ENCODE data around the gene RADIL.

The RADIL gene

DNA sequence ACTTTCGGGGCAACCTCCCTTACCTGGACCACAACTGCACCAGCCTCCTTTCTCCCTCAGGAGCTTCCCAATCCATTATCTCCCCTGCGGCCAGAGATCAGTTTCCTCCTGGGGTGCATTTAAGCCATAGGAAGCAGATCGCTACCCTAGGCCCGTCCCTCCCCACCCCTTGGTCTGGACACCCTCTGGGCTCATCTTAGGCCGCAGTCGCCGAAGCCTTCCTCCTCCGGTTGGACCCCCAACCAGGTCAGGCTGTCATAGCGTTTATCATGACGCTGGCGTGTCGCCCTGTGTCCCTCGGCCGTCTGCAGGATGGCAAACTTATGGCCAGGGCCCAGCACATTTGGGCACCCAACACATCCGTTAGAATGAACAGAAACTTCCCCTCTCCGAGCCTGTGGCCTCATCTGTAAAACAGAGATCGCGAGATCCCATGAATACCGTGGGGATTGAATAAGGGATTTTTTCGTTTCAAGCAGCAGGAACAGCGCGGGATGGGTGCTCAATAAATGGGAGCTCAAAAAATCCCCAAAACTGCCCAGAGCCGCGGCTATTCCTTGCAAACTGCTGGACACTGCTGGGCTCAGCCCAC, 108.8 kb downstream of the RADIL start:
- DNase-seq = no peak

DNA sequence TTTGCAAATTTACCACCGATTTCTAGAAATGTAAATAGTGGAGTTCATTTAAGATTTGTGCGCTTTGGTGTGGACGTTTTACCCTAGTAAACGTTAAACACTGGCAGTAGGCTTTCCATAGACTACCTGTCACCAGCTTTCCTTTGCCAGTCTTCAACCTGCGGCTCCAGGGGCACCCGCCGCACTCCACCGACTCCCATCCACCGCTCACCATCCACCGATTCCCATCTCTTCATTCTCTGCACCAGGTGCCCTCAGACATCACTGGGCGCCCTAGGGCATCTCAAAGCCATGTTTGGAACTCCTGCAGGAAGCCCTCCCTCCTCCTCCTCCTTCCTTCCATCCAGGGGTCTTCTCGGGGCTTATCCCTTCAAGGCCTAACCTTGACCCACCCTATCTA, 109.5 kb downstream of the RADIL start:
- no peak for DNase-seq

DNA sequence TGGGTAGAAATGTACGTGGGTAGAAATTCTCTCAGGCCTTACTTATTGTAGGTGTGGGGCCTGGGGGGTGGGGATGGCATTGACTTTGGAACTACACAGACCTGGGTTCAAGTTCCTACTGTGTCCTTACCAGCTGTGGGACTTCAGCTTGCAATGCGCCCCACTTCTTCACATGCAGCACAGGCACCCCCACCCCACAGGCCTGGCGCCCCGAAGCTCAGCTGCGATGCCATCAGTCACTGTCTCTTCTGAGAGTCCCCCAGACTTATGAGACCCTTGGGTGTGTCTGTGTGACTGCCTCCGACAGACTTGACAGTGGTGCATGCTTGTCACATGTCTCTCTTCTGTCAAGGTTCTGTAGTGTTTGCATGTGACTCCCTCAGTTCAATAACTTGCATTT, 111.2 kb downstream of the RADIL start:
- DNase-seq = no peak

DNA sequence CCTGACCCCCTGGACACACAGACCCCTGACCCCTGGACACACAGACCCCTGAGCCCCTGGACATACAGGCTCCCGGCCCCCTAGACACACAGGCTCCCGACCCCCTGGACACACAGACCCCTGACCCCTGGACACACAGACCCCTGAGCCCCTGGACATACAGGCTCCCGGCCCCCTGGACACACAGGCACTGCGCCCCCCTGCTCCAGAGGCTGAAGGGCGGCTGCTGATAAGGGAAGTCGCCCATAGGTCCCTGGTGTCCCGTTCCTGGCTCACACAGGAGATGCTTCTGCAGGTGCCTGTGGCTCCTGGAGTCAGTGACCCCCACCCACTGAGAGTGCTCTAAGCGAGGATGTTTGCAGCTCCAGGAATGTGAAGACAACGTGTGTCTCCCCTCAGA, 111.8 kb downstream of the RADIL start:
- DNase-seq = no peak

DNA sequence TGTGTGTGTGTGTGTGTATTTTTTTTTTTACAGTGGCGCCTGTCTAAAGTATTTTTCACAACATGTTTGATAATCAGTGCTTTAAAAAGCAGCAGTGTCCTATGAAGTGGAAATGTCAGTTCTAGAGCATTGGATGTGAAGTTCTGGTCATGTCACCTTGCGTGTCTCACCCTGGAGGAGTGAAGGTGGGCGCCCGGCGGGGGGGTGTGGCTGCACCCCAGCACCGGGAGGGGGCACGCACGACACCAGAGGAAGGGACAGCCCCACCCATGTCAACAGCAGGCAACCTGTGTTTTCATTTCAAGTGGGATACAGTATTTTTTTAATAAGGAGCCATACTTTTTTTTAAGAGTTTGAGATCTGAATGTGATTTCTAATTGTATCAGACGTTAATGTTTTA, 112.6 kb downstream of the RADIL start:
- DNase-seq = no peak

DNA sequence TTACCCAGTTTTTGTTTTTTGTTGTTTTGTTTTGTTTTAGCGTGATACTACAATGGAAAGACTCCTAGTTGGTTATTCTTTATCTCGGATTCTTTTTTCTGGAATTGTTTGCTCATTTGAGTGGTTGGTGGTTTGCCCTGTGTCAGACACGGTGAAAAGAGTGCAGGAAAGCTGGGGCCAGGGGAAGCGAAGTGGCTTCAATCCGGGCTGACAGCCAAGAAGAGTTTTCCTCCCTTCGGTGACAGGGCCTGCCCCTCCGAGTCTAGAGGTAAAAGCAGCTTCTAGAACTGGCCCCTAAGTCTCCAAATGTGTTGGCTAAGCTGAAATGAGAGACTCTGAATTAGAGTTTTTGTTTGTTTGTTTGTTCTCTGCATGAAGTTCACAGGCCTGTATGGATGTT, 113.8 kb downstream of the RADIL start:
- DNase-seq = no peak

DNA sequence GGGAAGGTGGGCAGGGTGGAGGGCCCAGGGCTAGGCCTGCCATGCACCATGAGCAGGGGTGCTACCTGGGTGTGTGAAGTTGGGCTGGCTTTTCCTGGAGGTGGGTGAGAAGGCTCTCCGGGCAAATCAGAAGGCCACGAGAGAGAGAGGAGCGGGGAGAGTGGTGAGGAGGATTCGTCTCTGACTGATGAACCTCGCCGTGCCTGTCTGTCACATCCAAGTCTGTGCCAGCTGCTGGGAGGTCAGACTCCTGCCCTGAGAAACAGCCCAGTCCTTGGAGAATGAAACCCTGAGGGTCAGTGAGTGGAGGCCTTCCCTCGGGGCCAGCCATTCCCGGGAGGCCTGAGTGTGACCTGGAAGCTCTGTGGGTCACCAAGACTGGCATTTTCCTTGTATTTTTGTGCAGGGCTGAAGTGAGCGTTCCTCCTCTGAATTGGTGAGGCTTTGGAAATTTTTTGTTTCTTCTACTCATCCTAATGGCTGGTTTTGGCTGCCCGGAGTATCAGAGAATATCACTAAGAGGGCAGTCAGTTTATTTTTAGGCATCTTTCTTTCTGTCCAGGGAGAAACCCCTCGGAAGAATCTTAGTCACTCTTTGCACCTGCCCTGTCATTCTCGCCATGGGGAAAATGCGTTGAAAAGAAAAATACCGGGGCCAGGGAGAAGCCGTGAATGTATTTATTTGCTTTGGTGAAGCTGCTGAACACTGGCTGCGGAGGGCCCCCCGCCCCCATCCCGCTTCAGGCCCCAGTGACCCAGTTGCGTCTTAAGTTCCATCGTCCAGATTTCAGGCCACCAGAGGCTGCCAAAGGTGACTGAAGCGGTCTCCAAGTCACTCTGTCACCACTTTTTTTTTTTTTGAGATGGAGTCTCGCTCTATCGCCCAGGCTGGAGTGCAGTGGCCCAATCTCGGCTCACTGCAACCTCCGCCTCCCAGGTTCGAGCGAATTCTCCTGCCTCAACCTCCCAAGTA, 114.6 kb downstream of the RADIL start:
- no peak for DNase-seq

DNA sequence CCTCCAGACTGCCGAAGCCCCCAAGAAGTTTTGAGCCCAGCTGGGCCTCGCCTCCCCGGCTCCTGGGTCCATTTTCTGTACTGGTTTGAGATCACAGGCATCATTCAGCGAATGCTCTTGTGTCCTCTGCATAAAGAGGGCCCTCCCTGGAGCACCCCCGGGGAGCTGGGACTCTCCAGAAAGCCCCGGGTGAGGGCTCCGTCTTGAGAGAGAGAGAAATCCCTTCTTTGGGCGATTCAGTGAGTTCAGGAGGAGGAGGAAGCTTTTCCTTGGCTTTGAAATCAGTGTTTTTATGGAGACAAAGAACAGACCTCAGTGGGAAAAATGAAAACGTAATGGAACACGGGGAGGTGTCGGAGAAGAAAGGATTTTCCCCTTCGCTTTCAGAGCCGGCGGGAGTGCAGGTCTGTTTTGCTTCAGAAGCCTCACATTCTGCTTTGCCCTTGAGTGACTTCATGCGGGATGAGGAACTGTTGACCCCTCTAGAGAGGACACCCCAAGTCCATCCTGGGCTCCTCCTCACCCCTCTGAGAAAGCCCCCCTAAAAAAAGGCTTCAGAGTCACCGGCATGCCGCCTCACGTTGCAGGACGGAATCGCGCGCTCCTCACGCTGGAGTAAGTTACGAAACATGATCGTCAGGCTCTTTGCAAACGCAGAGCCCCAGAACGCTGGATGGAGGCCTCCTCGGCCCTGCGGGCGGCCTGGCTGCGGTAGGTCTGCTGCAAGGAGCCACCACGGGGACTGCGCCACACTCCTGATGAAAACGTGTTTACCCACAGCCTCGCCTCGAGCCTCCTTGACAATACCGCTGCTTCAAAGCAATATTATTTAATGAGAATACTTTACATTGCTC, 116.6 kb downstream of the RADIL start:
- no peak for DNase-seq

DNA sequence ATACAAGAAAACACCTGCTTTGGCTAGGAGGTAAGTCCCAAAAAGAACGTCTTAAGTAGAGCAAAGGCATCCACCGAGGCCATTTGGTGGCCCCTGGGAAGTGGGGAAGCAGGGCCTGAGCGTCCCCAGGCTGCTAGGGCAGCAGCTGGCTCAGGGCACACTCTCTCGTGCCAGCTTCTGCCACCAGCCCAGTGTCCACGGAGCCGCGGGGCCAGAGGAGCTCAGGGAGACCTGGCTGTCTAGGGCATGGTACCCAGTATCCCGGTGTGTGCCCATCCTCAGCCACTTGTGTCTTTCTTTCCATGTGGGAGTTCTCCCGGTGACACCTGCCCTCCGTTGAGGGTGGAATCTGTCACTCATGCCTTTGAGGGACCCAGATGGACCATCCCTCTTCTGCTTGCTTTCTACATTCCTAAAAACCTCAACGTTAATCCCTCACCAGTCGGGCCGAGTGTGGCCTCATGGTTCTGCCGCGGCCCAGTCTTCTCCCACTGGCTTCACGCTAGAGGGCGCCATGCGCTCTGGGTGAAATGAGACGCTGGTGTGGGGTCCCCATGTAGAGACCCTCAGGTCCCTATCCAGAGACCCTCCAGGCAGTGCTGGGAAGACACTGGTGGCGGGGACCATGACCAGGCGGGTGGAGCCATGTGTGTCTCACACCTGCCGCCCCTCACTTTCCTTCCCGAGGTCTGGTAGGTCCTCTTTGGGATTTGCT, 117.6 kb downstream of the RADIL start:
- DNase-seq = no peak

DNA sequence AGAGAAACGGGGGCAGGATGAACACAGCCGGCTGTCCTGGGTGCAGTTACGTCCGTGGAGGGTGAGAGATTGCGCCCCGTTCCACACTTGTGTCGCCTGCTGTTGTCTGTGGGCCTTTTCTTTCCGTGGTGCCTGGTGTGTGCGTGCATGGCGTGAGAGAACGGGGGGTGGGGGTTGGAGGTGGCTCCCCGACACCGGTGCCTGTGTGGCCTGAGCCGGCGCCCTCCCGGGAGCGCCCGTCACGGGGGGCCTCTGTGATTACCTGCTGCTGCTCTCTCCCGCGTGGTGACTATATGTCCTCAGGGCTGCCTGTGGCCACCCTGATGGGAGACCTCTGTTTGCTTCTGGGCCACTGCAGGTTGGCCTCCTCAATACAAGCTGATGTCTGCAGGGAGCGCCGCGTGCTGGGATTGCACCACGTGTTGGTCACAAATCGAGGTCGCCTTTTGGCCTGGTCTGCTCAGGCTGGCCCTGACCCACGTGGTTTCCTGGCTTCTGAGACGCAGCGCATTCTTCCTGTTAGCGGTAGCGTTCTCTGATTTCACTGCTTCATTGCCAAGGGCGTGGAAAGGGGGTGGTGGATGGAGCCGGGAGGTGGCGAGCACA, 119.0 kb downstream of the RADIL start:
- no peak for DNase-seq

DNA sequence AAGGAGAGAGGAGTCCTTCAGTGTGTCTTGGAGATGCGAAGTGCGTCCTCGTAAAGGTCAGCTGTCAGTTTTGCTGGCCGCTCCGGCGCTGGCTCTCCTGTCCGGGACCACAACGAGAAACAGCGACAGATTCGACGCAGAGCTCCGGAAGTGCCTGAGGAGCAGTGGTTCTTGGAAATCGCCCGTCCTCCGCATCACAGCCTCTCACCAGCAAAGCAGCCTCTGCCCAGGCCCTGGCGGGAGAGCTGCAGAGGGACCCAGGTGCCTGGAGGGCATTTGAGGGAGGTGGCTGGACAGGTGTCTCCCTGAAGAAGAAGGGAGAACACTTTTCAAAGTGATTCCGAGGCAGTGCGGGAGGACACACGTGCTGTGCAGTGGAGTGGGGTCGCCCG, 119.7 kb downstream of the RADIL start:
- no peak for DNase-seq

DNA sequence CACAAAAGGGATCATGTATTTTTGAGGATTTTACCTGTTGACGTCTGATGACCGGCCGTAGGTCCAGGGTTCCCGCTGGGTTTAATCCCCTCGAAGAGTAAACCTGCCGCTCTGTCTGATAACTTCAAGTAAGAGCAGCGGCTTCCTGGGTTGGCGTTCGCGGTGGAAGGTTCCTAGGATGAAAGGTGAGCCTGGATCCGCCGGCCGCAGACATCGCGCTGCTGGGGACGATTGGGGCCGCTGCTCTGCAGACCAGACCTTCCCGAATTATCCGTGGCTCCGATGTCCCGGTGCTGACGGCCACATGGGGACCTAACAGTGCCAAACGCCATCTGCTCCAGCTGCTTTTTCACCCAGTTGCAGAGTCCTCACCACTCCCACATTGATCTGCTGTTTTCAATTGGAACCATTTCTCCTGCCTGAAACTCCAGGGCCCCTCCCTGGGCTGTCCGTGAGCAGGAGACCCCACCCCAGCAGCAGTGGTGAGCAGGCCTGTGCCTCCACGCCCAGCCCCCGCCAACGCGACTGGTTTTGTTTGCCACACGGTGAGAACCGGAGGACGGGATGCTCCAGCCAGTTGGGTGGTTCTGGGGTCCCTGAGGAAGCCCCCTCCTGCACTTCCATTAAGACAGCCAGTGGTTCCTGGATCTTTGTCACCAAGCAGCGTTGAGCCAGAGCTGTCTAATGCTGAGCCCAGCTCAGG, 120.3 kb downstream of the RADIL start:
- DNase-seq = no peak

DNA sequence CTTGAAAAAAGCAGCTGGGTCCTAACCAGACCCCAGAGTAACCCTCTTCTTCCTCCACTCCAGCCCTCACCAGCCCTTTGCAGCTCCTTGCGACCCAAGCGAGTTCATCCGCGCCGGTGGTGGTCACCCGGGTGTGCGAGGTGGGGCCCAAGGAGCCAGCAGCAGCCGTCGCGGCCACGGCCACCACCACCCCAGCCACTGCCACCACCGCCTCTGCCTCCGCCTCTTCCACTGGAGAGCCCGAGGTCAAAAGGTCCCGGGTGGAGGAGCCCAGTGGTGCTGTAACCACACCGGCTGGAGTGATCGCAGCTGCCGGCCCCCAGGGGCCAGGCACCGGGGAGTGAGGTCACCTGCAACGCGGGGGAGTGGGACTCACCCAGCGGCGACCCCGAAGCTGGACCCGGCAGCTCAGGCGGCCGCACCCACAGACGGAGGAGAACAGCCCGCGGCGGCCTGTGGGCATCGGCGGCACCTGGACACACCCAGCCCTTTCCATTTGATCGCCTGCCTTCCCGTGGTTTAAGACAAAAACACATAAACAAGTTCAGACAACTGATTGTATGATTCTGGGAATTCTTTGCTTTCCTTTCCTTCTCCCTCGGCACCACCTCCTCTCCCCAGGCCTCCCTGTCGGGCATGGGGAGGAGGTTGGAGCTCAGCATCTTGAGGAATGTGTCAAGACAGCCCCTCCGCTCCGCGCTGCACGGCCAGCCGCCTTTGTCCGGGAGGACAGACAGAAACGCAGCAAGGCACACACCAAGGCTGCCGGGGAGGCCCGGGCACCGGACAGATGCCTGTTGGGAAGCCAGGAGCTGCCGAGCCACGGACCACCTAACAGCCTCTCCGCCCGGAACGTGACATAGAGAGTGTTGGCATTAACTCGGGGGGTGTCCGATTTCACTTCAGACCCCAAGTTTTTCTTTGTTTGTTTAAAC, 121.1 kb downstream of the RADIL start:
- DNase-seq = no peak

DNA sequence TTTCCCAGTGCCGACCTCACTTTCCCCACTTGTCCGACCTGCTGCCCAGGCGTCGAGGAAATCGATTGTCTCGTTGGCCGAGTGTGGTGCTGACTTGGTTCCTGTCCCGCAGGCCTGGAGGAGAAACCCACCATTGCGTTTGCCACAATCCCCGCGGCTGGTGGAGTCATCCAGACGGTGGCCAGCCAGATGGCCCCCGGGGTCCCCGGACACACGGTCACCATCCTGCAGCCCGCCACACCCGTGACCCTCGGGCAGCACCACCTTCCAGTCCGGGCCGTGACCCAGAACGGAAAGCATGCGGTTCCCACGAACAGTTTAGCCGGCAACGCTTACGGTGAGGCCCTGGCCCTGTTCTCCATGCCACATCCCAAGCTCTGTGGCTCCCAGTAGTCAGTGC, 122.6 kb downstream of the RADIL start:
- no peak for DNase-seq

DNA sequence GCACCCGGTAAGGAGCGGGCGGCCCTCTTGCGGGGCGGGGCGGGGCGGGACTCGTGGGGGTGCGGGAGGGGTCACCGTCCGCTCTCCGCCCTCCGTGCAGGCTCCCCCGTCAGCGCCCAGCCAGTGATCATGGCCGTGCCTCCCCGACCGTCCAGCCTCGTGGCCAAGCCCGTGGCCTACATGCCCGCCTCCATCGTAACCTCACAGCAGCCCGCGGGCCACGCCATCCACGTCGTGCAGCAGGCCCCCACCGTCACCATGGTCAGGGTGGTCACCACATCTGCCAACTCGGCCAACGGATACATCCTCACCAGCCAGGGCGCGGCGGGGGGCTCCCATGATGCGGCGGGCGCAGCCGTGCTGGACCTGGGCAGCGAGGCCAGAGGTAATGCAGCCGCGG, 124.3 kb downstream of the RADIL start:
- DNase-seq = no peak

DNA sequence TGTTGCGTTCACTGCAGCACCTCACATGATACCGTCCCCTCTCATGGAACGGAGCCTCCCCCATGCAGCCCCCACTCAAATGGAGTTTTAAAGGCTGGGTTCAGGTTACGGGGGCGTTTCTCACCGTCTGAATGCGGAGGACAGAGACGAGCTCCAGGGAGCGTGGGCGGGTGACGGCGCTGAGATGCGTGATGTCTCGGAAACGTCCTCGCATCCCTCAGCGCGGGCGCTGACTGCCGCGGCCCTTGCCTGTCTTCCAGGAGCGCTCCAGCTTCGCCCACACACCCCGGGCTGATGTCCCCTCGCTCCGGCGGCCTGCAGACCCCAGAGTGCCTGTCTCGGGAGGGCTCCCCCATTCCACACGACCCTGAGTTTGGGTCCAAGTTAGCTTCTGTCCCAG, 124.7 kb downstream of the RADIL start:
- DNase-seq = no peak

DNA sequence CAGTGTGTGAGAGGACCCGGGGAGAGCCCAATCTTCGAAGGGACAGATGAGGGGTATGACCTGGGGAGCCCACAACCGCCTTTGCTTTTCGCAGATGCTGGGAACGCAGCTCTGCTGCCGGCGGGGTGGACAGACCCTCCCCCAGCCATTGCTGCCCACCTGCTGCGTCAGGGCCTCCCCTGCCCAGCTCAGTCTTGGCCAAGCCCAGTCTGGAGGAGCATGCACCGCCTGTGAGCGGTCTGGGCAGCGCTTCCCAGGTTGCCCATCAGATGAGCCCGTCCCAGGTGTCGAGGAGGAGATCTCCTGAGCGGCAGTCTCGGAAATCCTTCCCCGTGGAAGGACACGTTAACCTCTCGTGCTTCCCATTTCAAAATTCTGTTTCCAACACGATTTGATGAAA, 125.4 kb downstream of the RADIL start:
- no peak for DNase-seq

DNA sequence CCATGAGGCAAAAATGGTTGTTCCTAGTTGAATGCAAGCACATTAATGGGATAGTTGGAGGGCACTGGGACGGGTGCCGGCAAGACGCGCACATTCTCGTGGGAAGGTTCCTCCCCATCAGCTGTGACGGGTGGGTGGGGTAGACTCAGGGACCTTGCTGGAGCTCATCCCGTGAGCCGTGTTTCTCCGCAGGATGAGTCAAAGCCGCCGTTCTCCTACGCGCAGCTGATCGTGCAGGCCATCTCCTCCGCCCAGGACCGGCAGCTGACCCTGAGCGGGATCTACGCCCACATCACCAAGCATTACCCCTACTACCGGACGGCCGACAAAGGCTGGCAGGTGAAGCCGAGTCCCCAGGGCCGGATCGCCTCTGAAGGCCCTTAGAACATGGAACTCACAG, 128.5 kb downstream of the RADIL start:
- no peak for DNase-seq

DNA sequence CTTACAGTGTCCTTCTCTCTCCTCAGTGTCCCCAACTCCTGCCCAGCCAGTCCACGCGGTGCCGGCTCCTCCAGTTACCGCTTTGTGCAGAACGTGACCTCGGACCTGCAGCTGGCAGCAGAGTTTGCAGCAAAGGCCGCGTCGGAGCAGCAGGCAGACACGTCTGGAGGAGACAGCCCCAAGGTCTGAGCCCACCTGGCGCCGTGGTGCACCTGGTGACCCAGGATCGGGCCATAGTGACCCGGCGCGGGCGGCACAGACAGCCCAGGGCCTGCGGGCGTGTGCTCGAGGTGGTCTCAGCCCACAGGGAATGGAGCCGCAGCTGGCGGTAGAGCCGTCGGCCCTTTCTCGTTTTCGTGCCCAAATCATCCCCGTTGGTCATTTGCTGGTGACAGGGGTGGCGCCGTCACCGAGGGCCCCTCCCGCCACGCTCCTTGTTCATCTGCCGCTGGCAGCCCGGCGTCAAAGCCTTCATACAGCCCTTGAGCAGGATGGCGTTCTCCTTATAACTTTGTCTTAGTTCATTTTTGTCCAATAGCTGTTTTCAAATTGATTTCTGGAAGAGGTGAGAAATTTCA, 129.0 kb downstream of the RADIL start:
- no peak for DNase-seq

Measured in cerebellar nuclear complex (tissue), 1 donor.